Measurements from ENCODE around the gene TTLL3. TPM values are rescaled to one million over a fixed set of nuclear protein-coding genes. Genes with fewer than 3 reads are reported as not detected.

TTLL3 gene
- total RNA-seq, 1 experiment from 2014 or later: 15.7 TPM

DNA sequence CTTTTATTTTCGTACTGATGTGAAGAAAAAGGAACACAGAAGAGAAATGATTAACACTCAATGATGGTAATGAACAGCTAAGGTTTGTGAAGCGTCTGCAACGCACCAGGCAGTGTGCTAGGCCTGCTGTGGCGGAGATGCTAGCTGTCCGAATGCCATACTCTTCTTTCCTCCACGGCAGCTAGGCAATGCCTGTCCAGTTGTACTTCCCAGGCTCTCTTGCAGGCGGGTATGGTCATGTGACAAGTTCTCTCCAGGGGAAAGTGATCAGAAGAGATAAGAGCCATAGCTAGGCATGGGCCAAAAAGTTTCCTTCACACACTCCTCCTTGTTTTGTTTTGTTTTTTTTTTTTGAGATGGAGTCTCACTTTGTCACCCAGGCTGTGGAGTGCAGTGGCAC, 24.5 kb upstream of the TTLL3 start:
- in situ Hi-C loops (cut with HindIII; ENCODE audit: low pct_unique_long_range_greater_than_20kb, low sequenced_read_pairs) (no loop called here), intact Hi-C loops (cut with micrococcal nuclease; ENCODE audit: unreplicated experiment) (no loop called here)
- ChIA-PET CTCF (no interaction called here), POLR2A (no interaction called here)
- BruUV-seq (replicated peaks): no TSS peak
- Histone ChIP-seq H3K36me3 (ENCODE audit: control insufficient read depth, insufficient read depth, low read length) (no peaks in the 10 kb centered on the region), H3K27ac (ENCODE audit: low read length) (no peak overlapping the region), H3K4me1 (ENCODE audit: control insufficient read depth, insufficient read depth, low read length) (no peaks in the 10 kb centered on the region), H3K4me3 (ENCODE audit: low read depth in 2 of 2, low read length in 2 of 2) (no peak overlapping the region), H3K9me3 (ENCODE audit: control insufficient read depth, insufficient read depth, low read depth, low read length) (no peaks in the 10 kb centered on the region), H3K27me3 (ENCODE audit: control insufficient read depth, insufficient read depth, low read length) (no peaks in the 10 kb centered on the region)
- TF ChIP-seq SIN3A (IDR thresholded peaks at IDR 0.05; ENCODE audit: borderline replicate concordance, insufficient read depth, low read depth, low read length) (no peak), POLR2AphosphoS5 (IDR thresholded peaks at IDR 0.05; ENCODE audit: low read depth, low read length) (no peak), TCF7L2 (IDR thresholded peaks at IDR 0.05; ENCODE audit: low read depth, low read length) (no peak), REST (IDR thresholded peaks at IDR 0.05; ENCODE audit: insufficient read depth in 1 of 2, low read depth in 2 of 2, low read length in 1 of 2) (no peak)
- no peak for ATAC-seq
- no peak for DNase-seq (ENCODE audit: low read depth, low spot score)

DNA sequence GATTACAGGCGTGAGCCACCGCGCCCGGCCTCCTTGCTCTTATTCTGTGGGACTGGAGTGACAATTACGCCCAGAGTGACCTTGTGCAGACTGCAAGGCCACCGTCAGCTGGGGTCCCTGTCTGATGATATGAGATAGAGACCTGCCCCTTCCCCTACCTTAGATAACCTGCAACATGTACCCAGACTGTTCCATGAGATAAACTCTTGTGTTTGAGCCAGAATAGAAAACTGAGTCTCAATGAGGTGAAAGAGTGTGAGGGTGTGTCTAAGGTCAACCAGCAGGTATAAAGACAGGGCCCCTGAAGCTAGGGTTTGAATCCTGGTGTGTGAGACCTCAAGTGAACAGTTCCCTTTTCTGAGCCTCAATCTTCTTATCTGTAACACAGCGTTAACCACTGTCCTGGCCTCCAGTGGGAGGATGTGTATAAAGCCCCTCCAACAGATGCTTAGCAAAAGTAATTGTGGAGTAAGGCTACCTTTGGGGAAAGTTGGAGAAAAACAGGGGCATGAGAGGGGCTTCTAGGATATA, 23.8 kb upstream of the TTLL3 start:
- ATAC-seq (no peak), DNase-seq (ENCODE audit: low read depth, low spot score) (no peak)
- in situ Hi-C loops (cut with HindIII; ENCODE audit: low pct_unique_long_range_greater_than_20kb, low sequenced_read_pairs) (no loop called here), intact Hi-C loops (cut with micrococcal nuclease; ENCODE audit: unreplicated experiment) (no loop called here)
- H3K27ac ChIP-seq (ENCODE audit: low read length): no peak overlapping the region
- no TSS peak for BruUV-seq (replicated peaks)
- H3K36me3 ChIP-seq (ENCODE audit: control insufficient read depth, insufficient read depth, low read length): no peaks in the 10 kb centered on the region
- TF ChIP-seq SIN3A (IDR thresholded peaks at IDR 0.05; ENCODE audit: borderline replicate concordance, insufficient read depth, low read depth, low read length) (no peak), CTCF (IDR thresholded peaks at IDR 0.05) (no peak), TCF7L2 (IDR thresholded peaks at IDR 0.05; ENCODE audit: low read depth, low read length) (no peak), POLR2AphosphoS5 (IDR thresholded peaks at IDR 0.05; ENCODE audit: low read depth, low read length) (no peak), REST (IDR thresholded peaks at IDR 0.05; ENCODE audit: insufficient read depth in 1 of 2, low read depth in 2 of 2, low read length in 1 of 2) (no peak)
- POLR2A ChIA-PET: no interaction called here
- no peaks in the 10 kb centered on the region for H3K9me3 ChIP-seq (ENCODE audit: control insufficient read depth, insufficient read depth, low read depth, low read length)
- no peaks in the 10 kb centered on the region for H3K4me1 ChIP-seq (ENCODE audit: control insufficient read depth, insufficient read depth, low read length)
- no peaks in the 10 kb centered on the region for H3K27me3 ChIP-seq (ENCODE audit: control insufficient read depth, insufficient read depth, low read length)
- CTCF ChIA-PET: no interaction called here
- no peak overlapping the region for H3K4me3 ChIP-seq (ENCODE audit: low read depth in 2 of 2, low read length in 2 of 2)
